BLaER1 treated with 17β-estradiol and CSF1 and Interleukin-3, amounts not matched to agents 10 nM and 100 nM (cell line): Measurements from ENCODE around the gene GLIS1.
A peak's percentile ranks its signal among the peaks of the same experiment; 100 is the strongest.
"Not testable (repeated sequence)": the region's sequence is repeated elsewhere in the genome, so short reads cannot be mapped to it uniquely, and the experiment has no call there.

ENCODE experiments used
- H3K27ac ChIP-seq, 11 experiments: shearing (Covaris generic); formaldehyde crosslinking; 2 replicates each; pipeline ENCODE4 v1.8.1; 2022
- H3K27me3 ChIP-seq, 11 experiments: shearing (Covaris generic); formaldehyde crosslinking; 2 replicates each; pipeline ENCODE4 v1.8.1; 2022
- H3K36me3 ChIP-seq, 11 experiments: shearing (Covaris generic); formaldehyde crosslinking; 2 replicates each; pipeline ENCODE4 v1.8.1; 2022
- H3K4me1 ChIP-seq, 10 experiments: shearing (Covaris generic); formaldehyde crosslinking; 2 replicates each; pipeline ENCODE4 v1.8.1; 2022
- H3K4me2 ChIP-seq, 11 experiments: shearing (Covaris generic); formaldehyde crosslinking; 2 replicates each; pipeline ENCODE4 v1.8.1; 2022
- H3K4me3 ChIP-seq, 10 experiments: shearing (Covaris generic); formaldehyde crosslinking; 2 replicates each; pipeline ENCODE4 v1.8.1; 2022
- H3K9ac ChIP-seq, 11 experiments: shearing (Covaris generic); formaldehyde crosslinking; 2 replicates each; pipeline ENCODE4 v1.8.1; 2022
- H3K9me3 ChIP-seq, 11 experiments: shearing (Covaris generic); formaldehyde crosslinking; replicated peaks in 1 of 11; 2 replicates each; pipeline ENCODE4 v1.8.1; 2022
- H4K20me1 ChIP-seq, 11 experiments: shearing (Covaris generic); formaldehyde crosslinking; 2 replicates each; pipeline ENCODE4 v1.8.1; 2022
- Cebpa-rat ChIP-seq, 11 experiments: shearing (Covaris generic); IDR thresholded peaks; 2 replicates each; pipeline ENCODE4 v1.8.1; 2022

GLIS1 gene

GRCh38 chr1:53766194-53766742, 27.3 kb upstream of the GLIS1 start:
- peak overlapping the region in 10 of 11 experiments; percentile 3 to 56 (median 28); a peak in 11 of 22 replicates for H3K27ac ChIP-seq
- H3K4me2 ChIP-seq = peak overlapping the region; percentile 7 to 69 (median 48)
- H3K36me3 ChIP-seq = peaks cover 16 to 73% (median 58%) of the 10 kb centered on the region in 11 experiments

GRCh38 chr1:53765657-53766056, 26.7 kb upstream of the GLIS1 start:
- Histone ChIP-seq H3K9ac (no peak overlapping the region; a peak in 1 of 22 replicates), H4K20me1 (no peaks in the 10 kb centered on the region), H3K9me3 (no peaks in the 10 kb centered on the region; a peak in 1 of 22 replicates), H3K27ac (peak overlapping the region in 10 of 11 experiments; percentile 3 to 56 (median 28); a peak in 9 of 22 replicates), H3K36me3 (peaks cover 10 to 67% (median 52%) of the 10 kb centered on the region in 11 experiments), H3K4me3 (no peak overlapping the region), H3K27me3 (no peaks in the 10 kb centered on the region), H3K4me2 (peak overlapping the region; percentile 7 to 69 (median 48)), H3K4me1 (peaks cover 17 to 23% (median 18%) of the 10 kb centered on the region in 10 experiments)
- TF ChIP-seq Cebpa-rat (IDR thresholded peaks at IDR 0.05) = no peak

More at GRCh38 chr1:53766194-53766742, 27.3 kb upstream of the GLIS1 start:
- H4K20me1 ChIP-seq = no peaks in the 10 kb centered on the region
- no peaks in the 10 kb centered on the region; a peak in 1 of 22 replicates for H3K9me3 ChIP-seq
- H3K27me3 ChIP-seq = no peaks in the 10 kb centered on the region
- H3K9ac ChIP-seq = no peak overlapping the region; a peak in 1 of 22 replicates
- no peak overlapping the region for H3K4me3 ChIP-seq
- H3K4me1 ChIP-seq = peaks cover 17 to 23% (median 18%) of the 10 kb centered on the region in 10 experiments
- no peak for TF ChIP-seq Cebpa-rat (IDR thresholded peaks at IDR 0.05)

GRCh38 chr1:53763911-53764310, 24.9 kb upstream of the GLIS1 start:
- no peak overlapping the region for H3K9ac ChIP-seq
- H3K27me3 ChIP-seq = no peaks in the 10 kb centered on the region
- TF ChIP-seq Cebpa-rat (IDR thresholded peaks at IDR 0.05) = no peak
- no peak overlapping the region for H3K27ac ChIP-seq
- no peak overlapping the region for H3K4me2 ChIP-seq
- H4K20me1 ChIP-seq = no peaks in the 10 kb centered on the region
- peaks cover 0 to 52% (median 36%) of the 10 kb centered on the region in 11 experiments; a peak in 18 of 22 replicates for H3K36me3 ChIP-seq
- peaks cover 17 to 23% (median 18%) of the 10 kb centered on the region in 10 experiments for H3K4me1 ChIP-seq
- H3K4me3 ChIP-seq = no peak overlapping the region
- H3K9me3 ChIP-seq = peaks cover 0 to 3% (median 0%) of the 10 kb centered on the region in 11 experiments; a peak in 3 of 22 replicates

GRCh38 chr1:53763461-53763860, 24.5 kb upstream of the GLIS1 start:
- H3K36me3 ChIP-seq = peaks cover 0 to 48% (median 31%) of the 10 kb centered on the region in 11 experiments; a peak in 16 of 22 replicates
- H3K9ac ChIP-seq = no peak overlapping the region
- no peaks in the 10 kb centered on the region for H4K20me1 ChIP-seq
- TF ChIP-seq Cebpa-rat (IDR thresholded peaks at IDR 0.05) = no peak
- H3K4me2 ChIP-seq = no peak overlapping the region
- peaks cover 17 to 23% (median 18%) of the 10 kb centered on the region in 10 experiments for H3K4me1 ChIP-seq
- no peak overlapping the region for H3K27ac ChIP-seq
- H3K9me3 ChIP-seq = peaks cover 0 to 3% (median 0%) of the 10 kb centered on the region in 11 experiments; a peak in 3 of 22 replicates
- no peaks in the 10 kb centered on the region for H3K27me3 ChIP-seq
- H3K4me3 ChIP-seq = no peak overlapping the region

GRCh38 chr1:53760497-53760896, 21.5 kb upstream of the GLIS1 start:
- not testable (repeated sequence) for H3K9ac ChIP-seq, H3K27me3 ChIP-seq, H3K9me3 ChIP-seq, H3K27ac ChIP-seq, H3K4me2 ChIP-seq, H3K4me3 ChIP-seq, H3K4me1 ChIP-seq, H4K20me1 ChIP-seq
- peaks cover 0 to 28% (median 10%) of the 10 kb centered on the region in 11 experiments; a peak in 9 of 22 replicates for H3K36me3 ChIP-seq

GRCh38 chr1:53755874-53756273, 16.9 kb upstream of the GLIS1 start:
- Histone ChIP-seq H3K4me2 (no peak overlapping the region), H3K9ac (no peak overlapping the region), H3K9me3 (peaks cover 0 to 3% (median 0%) of the 10 kb centered on the region in 11 experiments; a peak in 2 of 22 replicates), H3K4me1 (no peaks in the 10 kb centered on the region), H3K27ac (no peak overlapping the region), H3K36me3 (peaks cover 0 to 7% (median 0%) of the 10 kb centered on the region in 11 experiments; a peak in 2 of 22 replicates), H4K20me1 (no peaks in the 10 kb centered on the region), H3K4me3 (no peak overlapping the region), H3K27me3 (no peaks in the 10 kb centered on the region)
- no peak for TF ChIP-seq Cebpa-rat (IDR thresholded peaks at IDR 0.05)

GRCh38 chr1:53754484-53755312, 15.7 kb upstream of the GLIS1 start:
- Histone ChIP-seq H3K4me3 (no peak overlapping the region), H3K4me1 (peaks cover 0 to 1% (median under 1%) of the 10 kb centered on the region in 10 experiments; a peak in 3 of 20 replicates), H3K9me3 (peaks cover 0 to 3% (median 0%) of the 10 kb centered on the region in 11 experiments; a peak in 2 of 22 replicates), H3K27me3 (no peaks in the 10 kb centered on the region), H4K20me1 (no peaks in the 10 kb centered on the region), H3K36me3 (peaks cover 0 to 7% (median 0%) of the 10 kb centered on the region in 11 experiments; a peak in 2 of 22 replicates), H3K9ac (no peak overlapping the region), H3K27ac (no peak overlapping the region), H3K4me2 (no peak overlapping the region)
- no peak for TF ChIP-seq Cebpa-rat (IDR thresholded peaks at IDR 0.05)

GRCh38 chr1:53752281-53752680, 13.3 kb upstream of the GLIS1 start:
- H3K27ac ChIP-seq = no peak overlapping the region
- H3K36me3 ChIP-seq = no peaks in the 10 kb centered on the region
- H3K9me3 ChIP-seq = no peaks in the 10 kb centered on the region
- H3K4me3 ChIP-seq = no peak overlapping the region
- peaks cover 0 to 8% (median 3%) of the 10 kb centered on the region in 10 experiments; a peak in 4 of 20 replicates for H3K4me1 ChIP-seq
- H3K4me2 ChIP-seq = no peak overlapping the region
- H3K27me3 ChIP-seq = no peaks in the 10 kb centered on the region
- H3K9ac ChIP-seq = no peak overlapping the region
- TF ChIP-seq Cebpa-rat (IDR thresholded peaks at IDR 0.05) = no peak
- no peaks in the 10 kb centered on the region for H4K20me1 ChIP-seq

- peaks cover 5 to 17% (median 7%) of the 10 kb centered on the region in 11 experiments for H3K9me3 ChIP-seq
- H3K27me3 ChIP-seq = no peaks in the 10 kb centered on the region
- no peaks in the 10 kb centered on the region for H3K36me3 ChIP-seq
- H3K4me1 ChIP-seq = peaks cover 0 to 8% (median 3%) of the 10 kb centered on the region in 10 experiments; a peak in 4 of 20 replicates
- H3K27ac ChIP-seq = no peak overlapping the region
- H4K20me1 ChIP-seq = no peaks in the 10 kb centered on the region
- H3K4me3 ChIP-seq = no peak overlapping the region
- no peak for TF ChIP-seq Cebpa-rat (IDR thresholded peaks at IDR 0.05)
- no peak overlapping the region for H3K4me2 ChIP-seq
- no peak overlapping the region for H3K9ac ChIP-seq
Observed at GRCh38 chr1:53747841-53748240, 8.9 kb upstream of the GLIS1 start.
